GM21723 (cell line): ENCODE data around the gene AGTRAP.

Source experiments
- ATAC-seq: cut with Tn5 transposase; IDR thresholded peaks from one replicate; pipeline ENCODE4 v1.9.1; 2021; ENCODE audit warnings: mild to moderate bottlenecking, moderate library complexity; ENCODE audit not compliant: unreplicated experiment

Gene AGTRAP

GRCh38 chr1:11757047-11757446 is 21.1 kb downstream of the AGTRAP start:
- ATAC-seq: no peak

DNA sequence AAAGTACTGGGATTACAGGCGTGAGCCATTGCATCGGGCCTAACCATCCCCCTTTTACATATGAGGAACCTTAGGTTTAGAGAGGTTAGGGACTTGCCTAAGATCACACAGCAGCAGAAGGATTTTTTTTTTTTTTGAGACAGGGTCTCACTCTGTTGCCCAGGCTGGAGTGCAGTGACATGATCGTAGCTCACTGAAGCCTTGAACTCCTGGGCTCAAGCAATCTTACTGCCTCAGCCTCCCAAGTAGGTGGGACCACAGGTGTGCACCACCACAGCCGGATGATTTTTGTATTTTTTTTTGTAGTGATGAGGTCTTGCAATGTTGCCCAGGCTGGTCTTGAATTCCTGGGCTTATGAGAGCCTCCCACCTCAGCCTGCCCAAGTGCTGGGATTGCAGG is 23.9 kb downstream of the AGTRAP start:
- ATAC-seq: no peak

DNA sequence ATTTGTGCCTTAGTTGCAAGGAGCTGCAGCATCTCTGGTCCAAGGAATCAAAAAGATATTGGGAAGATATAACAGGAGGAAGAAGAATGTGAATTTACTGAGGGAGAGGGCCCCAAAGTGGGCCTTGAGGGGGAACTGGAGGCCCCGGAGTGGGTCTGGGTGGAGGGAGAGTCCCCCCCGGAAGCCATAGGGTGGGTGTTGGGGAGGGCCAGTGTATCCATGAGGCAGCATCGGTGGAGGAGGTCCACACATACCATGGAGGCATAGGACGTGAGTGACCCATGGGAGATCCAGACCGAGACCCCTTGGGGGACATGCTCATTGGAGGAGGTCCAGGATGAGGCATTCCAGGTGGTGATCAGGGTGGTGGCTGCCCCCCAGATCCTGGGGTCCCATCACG is 25.3 kb downstream of the AGTRAP start:
- no peak for ATAC-seq

DNA sequence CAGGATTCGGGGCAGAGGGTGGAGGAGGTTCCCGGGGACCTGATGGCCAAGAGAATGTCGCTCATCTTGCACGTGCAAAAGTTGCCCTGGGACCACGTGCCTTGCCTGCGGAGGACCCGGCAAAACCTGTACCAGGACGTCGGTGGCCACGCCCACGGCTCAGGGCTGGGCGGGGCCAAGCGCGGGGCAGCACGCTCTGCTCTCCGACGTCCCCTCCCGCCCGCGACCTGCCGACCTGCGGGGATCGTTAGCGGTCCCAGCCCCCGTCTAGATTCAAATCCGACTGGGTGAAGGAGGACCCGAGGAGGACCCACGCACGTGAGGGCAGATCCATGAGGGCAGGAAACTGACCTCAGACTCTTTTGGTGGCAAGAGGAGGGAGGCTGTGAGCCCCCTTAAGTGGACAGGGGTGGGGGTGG is 26.1 kb downstream of the AGTRAP start, which contains the start of gene C1orf167:
Gene C1orf167 (plus strand): TSS at position 206 of the 419 bp plus-strand sequence. CDS start 2,208 bp downstream, outside the sequence.
- ATAC-seq: no peak

DNA sequence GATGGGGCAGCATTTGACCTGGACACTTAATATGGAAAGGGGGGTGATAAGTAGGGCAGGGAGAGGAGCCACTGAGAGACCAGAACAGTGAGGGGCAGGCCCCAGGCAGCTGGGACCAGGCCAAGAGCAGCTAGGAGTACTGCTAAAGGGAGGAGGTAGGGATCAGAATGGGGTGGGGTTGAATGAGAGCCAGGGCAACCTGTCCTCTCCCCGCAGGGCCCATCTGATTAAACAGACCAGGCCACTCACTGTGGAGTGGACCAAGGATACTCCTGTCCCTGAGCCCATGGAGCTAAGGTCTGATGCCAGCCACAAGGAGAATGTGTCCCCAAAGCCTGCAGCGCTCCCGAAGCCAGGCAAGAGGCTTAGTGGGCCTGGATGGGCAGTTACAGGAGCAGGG is 28.2 kb downstream of the AGTRAP start:
- no peak for ATAC-seq

DNA sequence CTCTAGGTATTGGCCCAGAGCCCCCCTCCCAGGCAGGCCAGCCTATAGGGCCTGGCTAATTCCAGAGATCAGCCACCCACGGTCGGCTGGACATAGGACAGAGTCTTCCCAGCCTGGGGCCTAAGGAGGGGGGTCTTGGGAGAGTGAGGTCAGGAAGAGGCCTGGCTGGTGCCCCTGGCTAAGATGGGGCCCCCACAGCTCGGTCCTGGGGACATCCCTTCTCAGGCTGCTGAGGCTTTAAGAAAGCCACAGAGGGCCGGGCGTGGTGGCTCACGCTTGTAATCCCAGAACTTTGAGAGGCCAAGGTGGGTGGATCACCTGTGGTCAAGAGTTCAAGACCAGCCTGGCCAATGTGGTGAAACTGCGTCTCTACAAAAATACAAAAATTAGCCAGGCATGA is 28.6 kb downstream of the AGTRAP start:
- ATAC-seq: no peak

- ATAC-seq: no peak
These were observed 29.9 kb downstream of the AGTRAP start for GRCh38 chr1:11765661-11766428.

DNA sequence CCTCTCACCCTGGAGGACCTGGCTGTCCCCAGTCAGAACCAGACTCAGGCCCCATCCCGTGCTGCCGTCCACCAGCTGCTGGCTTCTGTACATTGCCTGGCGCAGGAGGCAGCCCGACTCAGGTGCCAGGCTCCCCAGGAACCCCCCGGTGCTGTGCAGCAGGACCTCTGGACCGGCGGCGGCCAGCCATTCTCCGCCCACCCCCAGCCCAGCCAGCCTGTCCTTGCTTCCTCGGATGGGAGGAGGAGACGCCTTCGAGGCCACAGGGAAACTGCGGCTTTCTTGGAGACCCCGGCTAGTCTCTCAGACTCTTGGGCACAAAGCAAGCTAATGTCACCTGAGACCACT is 30.5 kb downstream of the AGTRAP start:
- no peak for ATAC-seq

DNA sequence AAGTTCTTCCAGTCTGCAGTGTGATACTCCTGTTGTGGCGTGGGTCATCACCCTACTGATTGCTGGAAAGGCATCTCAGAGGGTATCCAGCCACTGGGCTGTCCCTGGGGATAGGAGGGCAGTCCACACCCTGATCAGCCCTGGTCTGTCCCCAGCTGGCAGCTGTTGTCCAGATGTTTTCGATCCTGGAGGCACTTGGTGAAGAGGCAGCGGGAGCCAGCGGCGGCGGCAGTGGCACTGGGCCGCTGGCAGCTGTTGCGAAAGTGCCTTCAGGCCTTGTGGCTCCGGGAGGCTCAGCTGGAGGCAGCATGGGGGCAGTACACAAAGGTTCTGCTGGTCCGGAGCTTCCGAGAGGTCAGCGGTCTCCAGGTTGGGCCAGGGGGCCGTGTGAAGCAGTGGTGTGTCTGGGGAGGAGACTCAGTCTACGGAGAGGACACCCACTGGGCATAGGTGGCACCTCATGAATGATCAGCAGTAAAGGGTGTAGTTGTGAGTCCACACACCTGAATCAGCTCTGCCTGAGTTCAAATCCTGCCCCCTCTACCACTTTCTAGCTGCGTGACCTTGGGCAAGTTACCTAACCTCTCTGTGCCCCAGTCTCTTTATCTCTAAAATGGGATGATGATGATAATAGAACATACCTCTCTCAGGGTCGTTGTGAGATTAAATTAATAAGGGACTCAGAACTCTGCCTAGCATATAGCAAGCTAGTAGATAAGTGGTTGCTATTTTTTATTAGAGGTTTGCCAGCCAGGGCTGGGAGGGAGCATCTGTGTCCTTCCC is 32.2 kb downstream of the AGTRAP start:
- no peak for ATAC-seq

DNA sequence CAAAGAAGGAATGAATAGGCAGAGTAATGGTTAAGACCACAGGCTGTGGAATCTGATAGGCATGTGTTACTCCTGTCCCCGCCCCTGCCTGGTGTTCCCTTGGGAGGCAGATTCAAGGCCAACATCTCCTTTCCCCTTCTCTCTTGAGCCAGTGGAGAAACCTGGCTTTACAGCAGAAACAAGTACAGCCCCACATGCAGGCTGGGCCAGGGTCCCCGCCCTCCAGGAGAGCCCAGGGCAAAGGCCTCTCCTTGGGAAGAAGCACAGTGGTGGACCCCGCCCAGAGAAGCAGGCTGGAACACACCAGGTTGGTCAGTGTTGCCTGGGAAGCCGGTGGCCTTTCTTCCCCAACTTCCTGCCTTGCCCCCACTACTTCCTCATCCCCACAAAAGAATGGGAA is 32.9 kb downstream of the AGTRAP start:
- ATAC-seq: no peak

DNA sequence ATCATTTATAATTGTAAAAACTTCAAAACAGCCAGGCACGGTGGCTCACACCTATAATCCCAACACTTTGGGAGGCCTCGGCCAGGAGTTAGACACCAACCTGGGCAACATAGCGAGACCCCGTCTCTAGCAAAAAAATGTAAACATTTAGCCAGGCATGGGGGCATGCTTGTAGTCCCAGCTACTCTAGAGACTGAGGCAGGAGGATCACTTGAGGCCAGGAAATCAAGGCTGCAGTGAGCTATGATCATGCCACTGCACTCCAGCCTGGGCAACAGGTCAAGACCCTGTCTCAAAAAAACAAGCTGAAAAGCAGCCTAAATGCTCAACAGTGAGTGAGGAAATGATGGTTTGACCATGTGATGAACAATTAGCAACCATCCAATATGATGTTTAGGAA is 33.3 kb downstream of the AGTRAP start:
- no peak for ATAC-seq

DNA sequence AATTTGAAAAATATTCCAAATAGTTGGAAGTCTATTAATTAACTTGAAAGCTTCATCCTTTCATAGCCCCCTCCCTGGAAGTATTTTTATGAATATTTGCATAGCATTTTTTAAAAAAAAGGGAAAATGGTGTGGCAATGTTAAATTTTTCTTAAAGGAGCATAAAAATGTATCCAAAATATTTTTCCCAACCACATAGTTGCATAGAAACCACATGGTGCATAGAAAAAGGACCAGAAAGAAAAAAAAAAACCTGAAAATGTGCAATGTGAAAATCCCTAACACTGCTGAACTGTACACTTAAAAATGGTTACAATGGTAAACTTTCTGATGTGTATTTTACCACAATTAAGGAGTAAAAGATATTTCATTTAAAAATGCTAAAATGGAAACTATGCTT is 34.1 kb downstream of the AGTRAP start:
- ATAC-seq: no peak

DNA sequence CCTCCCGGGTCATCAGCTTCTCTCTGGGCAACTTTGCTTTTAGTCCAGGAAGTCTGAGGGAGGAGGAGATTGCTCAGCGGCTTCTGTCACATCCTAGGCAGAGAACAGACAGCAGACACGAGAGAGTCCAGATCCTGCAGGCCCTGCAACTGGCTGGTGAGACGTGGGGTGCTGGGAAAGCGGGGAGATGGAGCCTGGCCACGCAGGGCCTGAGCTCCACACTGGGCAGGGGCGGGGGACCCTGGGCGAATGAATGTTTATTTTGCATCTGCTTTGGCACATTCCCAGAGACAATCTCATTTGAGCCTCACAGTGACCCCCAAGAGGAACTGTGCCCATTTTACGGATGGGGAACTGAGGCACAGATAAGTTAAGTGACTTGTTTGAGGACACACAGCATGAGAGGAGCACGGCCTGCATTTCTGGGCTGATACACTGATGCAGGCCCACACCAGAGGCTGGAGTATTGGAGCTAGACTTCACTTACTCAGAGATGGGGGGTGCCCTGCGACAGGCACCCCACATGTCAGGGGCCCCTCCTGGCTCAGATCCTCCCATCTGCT is 35.6 kb downstream of the AGTRAP start:
- no peak for ATAC-seq

GRCh38 chr1:11772458-11772857 is 36.5 kb downstream of the AGTRAP start:
- ATAC-seq: no peak

- ATAC-seq: no peak
These were observed 38.8 kb downstream of the AGTRAP start for GRCh38 chr1:11774753-11775152.

GRCh38 chr1:11777658-11778322 is 41.9 kb downstream of the AGTRAP start:
- no peak for ATAC-seq

GRCh38 chr1:11778336-11778735 is 42.4 kb downstream of the AGTRAP start:
- ATAC-seq: no peak

DNA sequence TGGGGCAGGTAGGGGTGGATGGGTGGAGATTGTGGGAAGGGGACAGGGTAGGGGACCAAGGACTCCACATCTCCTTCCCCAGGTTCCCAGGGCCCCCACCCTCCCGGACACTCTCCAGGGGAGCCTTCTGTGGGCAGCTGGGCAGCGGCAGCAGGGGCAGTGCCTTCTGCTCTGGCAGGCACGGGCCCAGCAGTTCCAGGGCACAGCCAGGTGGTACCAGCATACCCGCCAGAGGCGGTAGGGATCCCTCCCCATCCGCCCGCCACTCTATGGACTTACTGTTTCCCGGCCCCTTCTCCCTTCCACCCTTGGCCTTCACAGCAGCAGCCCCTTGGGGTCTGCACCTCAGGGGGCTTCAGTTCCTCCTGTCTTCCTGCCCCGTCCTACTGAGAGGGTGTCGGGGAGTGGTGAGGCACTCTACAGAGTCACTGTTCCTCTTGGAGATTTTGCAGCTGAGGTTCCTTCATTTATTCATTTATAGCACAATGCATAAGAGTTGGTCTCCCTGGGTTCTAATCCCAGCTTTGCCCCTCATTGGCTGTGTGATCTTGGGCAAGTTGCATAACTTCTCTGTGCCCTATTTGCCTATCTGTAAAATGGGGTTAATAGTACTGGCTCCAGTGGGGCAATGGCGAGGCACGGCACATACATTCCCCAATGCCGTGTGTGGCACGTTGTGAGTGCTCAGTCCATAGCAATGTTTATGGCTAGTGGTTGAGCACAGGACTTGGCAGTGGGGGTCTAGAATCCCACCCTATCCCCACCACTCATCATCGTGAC is 43.1 kb downstream of the AGTRAP start:
- ATAC-seq: no peak

DNA sequence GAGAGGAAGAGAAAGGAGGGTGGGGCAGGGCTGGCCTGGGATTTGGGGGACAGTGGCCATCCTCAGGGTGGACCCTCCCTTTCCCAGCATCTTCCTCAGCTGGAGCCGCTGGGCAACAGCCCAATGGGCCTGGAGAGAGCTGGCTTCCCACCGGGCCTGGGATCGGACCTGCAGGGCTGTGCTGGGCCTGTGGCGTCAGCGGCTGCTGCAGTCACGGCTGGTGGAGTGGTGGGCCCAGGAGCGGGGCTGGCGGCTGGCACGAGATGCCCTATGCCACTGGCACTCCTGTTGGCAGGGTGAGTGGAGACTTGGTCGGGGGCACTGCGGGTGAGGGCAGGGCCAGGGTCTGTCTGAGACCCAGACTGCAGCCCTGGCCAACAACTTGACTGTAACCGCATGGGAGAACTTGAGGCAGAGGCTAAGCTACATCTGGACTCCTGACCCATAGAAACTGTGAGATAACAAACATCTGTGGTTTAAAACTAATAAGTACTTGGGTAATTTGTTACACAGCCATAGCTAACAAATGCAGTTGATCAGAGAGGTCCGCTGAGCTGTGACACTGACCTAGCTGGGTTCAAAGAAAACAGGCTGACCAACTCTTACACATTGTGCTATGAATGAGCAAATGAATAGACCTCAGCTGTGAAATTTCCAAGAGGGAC is 43.9 kb downstream of the AGTRAP start:
- ATAC-seq: no peak
